Panc1 (cell line): ENCODE data around the gene ZNF608.

ENCODE experiments used
- POLR2AphosphoS5 ChIP-seq: IDR thresholded peaks from 2 replicates; pipeline ENCODE4 v1.6.1; 2012; ENCODE audit warnings: mild to moderate bottlenecking, low read depth, low read length, moderate library complexity
- REST ChIP-seq, 2 experiments: IDR thresholded peaks; 2 replicates each; pipeline ENCODE4 v1.6.1; 2011 to 2012; ENCODE audit warnings: low read depth in 2 of 2, control low read depth in 1 of 2, low read length in 1 of 2, mild to moderate bottlenecking in 1 of 2, moderate library complexity in 1 of 2; ENCODE audit not compliant: insufficient read depth in 1 of 2
- SIN3A ChIP-seq: IDR thresholded peaks from 2 replicates; pipeline ENCODE4 v1.6.1; 2012; ENCODE audit warnings: low read depth, mild to moderate bottlenecking, low read length, moderate library complexity, borderline replicate concordance; ENCODE audit not compliant: insufficient read depth
- TCF7L2 ChIP-seq: IDR thresholded peaks from 2 replicates; pipeline ENCODE4 v1.6.1; 2011; ENCODE audit warnings: mild to moderate bottlenecking, low read depth, low read length, inconsistent platforms
- TF ChIP-seq, protein P1 (sequence below): fragments of 450-650 bp; IDR thresholded peaks from 2 replicates; pipeline ENCODE4 v1.5.1; 2017; ENCODE audit warnings: mild to moderate bottlenecking

DNA sequence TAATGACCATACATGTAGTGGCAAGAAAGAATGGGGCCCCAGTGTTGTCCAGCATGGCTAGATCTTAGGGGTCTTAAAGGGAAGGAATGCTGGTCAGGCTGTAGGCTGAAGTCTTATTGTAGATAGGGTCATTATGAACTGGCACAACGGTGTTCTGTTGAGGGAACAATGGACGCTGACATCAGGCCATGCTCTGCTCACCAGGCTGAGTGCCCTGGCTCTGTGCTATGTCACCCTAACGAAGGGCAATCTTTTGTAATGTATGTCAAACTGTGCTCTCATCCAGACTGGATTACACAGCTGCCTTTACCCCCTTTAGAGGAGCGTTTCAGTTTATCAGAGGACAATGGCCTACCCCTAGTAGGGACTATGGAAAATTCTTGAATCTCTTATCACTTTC lies 14.6 kb upstream of the ZNF608 start:
- TF ChIP-seq, protein P1, sequence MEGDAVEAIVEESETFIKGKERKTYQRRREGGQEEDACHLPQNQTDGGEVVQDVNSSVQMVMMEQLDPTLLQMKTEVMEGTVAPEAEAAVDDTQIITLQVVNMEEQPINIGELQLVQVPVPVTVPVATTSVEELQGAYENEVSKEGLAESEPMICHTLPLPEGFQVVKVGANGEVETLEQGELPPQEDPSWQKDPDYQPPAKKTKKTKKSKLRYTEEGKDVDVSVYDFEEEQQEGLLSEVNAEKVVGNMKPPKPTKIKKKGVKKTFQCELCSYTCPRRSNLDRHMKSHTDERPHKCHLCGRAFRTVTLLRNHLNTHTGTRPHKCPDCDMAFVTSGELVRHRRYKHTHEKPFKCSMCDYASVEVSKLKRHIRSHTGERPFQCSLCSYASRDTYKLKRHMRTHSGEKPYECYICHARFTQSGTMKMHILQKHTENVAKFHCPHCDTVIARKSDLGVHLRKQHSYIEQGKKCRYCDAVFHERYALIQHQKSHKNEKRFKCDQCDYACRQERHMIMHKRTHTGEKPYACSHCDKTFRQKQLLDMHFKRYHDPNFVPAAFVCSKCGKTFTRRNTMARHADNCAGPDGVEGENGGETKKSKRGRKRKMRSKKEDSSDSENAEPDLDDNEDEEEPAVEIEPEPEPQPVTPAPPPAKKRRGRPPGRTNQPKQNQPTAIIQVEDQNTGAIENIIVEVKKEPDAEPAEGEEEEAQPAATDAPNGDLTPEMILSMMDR = no peak
- no peak for TF ChIP-seq REST (IDR thresholded peaks at IDR 0.05; ENCODE audit: insufficient read depth in 1 of 2, low read depth in 2 of 2, low read length in 1 of 2)
- no peak for TF ChIP-seq SIN3A
- TF ChIP-seq POLR2AphosphoS5 = no peak
- TF ChIP-seq TCF7L2 = no peak
